ENCODE results near the gene HSF2BP.
"Not testable (repeated sequence)": the region's sequence is repeated elsewhere in the genome, so short reads cannot be mapped to it uniquely, and the experiment has no call there.

Gene HSF2BP

DNA sequence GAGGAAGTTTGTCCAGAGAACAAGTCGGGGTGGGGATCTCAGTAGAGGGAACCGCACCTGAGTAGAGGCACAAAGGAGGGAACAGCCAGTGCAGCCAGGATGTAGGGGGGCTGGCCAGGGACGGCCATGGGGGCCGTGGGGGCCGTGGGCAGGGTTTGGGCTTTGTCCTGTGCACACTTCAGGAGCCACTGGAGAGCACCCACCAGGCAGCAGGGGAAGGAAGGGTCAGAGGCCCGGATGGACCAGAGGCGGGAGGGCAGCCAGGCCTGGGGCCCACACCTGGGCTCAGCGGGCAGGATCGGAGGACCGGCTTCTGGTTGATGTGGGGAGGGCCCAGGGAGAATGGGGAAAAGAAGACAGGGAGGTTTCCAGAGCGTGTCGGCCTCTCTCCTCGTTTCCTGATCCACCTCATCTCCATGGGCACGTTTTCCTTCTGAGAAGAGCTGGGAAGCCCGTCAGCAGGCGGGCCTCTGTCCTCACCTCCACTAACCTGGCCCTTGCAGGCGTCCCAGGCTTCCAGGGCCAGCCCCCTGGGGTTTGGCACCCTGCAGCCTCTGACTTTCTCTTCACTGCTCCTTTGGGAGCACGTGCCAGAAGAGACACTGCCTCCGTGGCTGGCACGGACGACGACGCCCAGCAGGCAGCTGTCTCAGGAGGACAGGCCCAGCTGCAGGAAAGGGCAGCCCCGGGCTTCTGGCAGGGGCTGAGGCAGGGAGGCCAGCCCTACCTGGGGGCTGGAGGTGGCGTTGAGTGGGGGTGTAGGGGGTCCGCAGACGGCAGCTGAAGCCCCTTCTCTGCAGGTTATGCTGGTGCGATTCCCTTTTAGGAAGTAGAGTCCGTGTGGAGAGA lies 42.9 kb upstream of the HSF2BP start:
- ChIA-PET POLR2A (no interaction called here), CTCF (interaction anchor here (1.4 kb wide), 1 partner anchor 9 kb away, joined by 4 read pairs; no protein-coding TSS in a partner anchor)
- TF ChIP-seq, protein P1, sequence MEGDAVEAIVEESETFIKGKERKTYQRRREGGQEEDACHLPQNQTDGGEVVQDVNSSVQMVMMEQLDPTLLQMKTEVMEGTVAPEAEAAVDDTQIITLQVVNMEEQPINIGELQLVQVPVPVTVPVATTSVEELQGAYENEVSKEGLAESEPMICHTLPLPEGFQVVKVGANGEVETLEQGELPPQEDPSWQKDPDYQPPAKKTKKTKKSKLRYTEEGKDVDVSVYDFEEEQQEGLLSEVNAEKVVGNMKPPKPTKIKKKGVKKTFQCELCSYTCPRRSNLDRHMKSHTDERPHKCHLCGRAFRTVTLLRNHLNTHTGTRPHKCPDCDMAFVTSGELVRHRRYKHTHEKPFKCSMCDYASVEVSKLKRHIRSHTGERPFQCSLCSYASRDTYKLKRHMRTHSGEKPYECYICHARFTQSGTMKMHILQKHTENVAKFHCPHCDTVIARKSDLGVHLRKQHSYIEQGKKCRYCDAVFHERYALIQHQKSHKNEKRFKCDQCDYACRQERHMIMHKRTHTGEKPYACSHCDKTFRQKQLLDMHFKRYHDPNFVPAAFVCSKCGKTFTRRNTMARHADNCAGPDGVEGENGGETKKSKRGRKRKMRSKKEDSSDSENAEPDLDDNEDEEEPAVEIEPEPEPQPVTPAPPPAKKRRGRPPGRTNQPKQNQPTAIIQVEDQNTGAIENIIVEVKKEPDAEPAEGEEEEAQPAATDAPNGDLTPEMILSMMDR (IDR thresholded peaks at IDR 0.05; ENCODE audit: control extremely low read depth, extremely low read depth, low read depth, missing control alignments) = no peak
- DNase-seq (ENCODE audit: extremely low spot score) = no peak

DNA sequence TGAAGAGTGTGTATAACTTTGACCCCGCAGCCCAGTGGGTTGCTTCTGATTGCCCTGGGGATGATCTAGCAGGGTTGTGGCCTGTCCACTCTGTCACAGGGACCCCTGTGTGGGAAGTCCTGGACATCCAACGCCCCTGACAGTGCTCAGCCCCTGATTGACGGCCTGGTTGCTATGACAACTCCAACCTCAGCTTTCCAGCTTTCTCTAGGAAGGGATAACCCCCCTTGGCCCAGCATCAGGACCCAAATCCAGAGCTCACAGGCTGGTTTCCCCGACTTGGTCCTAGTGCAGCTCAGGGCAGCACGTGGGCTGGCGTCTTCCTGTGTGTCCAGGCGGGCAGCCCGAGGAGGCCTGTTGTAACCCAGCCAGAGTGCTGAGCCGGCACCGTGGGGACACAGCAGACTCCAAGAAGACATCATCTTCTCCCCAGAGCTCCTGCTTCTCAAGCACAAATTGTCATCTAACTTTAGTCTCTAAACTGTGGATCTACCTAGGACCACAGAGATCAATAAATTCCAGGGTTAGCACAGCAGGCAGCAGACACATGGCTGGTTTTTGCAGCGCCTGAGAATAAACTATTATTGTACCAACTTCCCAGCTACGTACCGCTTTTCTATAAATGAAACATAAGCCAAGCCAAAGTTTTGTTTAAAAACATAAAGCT lies 40.8 kb upstream of the HSF2BP start:
- TF ChIP-seq, protein P1 (IDR thresholded peaks at IDR 0.05; ENCODE audit: control extremely low read depth, extremely low read depth, low read depth, missing control alignments) = no peak
- POLR2A ChIA-PET = no interaction called here
- CTCF ChIA-PET = no interaction called here
- DNase-seq (ENCODE audit: extremely low spot score) = no peak

DNA sequence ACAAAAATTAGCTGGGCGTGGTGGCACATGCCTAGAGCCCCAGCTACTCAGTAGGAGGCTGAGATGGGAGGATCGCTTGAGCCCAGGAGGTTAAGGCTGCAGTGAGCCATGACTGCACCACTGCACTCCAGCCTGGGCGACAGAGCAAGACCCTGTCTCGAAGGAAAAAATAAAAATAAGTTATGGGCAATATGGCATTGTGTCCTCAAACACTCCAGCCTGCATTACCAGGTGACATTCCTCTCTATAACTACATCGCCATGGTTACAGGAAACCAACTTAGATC lies 40.1 kb upstream of the HSF2BP start:
- CTCF ChIA-PET; DNase-seq (ENCODE audit: extremely low spot score); POLR2A ChIA-PET: not testable (repeated sequence)

DNA sequence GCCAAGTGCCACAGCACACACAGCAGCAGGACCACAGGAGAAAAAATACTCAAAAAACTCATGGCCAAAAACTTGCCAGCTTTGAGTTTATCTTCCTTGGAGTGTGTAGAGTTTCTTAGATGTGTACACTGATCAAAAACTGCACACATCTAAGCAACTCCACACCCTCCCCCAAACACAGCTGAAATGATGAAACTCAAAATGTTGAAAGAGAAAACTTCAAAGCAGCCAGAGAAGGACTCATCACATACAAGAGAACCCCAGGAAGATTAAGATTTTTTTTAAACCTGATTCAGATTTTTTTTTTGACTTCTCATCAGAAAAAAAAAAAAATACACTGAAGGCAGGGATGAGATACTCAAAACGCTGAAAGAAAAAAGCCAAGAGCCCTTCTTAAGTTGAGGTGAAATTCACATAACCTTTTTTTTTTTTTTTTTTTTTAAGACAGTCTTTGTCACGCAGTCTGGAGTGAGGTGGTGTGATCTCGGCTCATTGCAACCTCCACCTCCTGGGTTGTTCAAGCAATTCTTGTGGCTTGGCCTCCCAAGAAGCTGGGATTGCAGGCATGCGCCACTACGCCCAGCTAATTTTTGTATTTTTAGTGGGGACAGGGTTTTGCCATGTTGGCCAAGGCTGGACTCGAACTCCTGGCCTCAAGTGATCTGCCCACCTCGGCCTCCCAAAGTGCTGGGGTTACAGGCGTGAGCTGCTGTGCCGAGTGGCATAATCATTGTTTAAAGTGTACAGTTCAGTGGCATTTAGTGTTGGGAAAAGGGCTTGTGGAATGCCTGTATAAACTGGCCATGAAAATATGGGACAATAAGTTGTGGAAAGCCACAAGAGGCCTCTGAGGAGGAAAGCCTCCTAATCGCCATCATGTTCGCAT lies 38.7 kb upstream of the HSF2BP start:
- POLR2A ChIA-PET = no interaction called here
- CTCF ChIA-PET = no interaction called here
- no peak for DNase-seq (ENCODE audit: extremely low spot score)
- TF ChIP-seq, protein P1 (IDR thresholded peaks at IDR 0.05; ENCODE audit: control extremely low read depth, extremely low read depth, low read depth, missing control alignments) = no peak

DNA sequence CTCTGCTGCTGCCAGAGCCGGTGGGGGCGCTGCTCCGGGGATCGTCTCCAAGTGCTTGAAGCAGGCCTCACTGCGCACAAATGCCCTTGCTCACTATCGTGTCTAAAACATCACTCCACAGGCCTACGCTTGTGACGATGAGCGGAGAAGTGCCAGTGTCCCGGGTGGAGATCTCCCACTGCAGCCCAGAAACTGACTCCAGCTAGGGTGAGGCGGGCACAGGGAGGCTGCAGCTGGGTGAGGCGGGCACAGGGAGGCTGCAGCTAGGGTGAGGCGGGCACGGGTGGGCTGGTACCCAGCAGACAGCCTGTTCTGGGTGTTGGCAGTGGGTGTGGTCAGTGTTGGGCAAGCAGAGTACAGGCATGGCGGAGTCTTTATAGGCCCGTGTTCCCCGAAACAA lies 36.9 kb upstream of the HSF2BP start:
- ChIA-PET POLR2A (no interaction called here), CTCF (no interaction called here)
- DNase-seq (ENCODE audit: extremely low spot score) = no peak
- TF ChIP-seq, protein P1 (IDR thresholded peaks at IDR 0.05; ENCODE audit: control extremely low read depth, extremely low read depth, low read depth, missing control alignments) = no peak

GRCh38 chr21:43694437-43695079 lies 35.3 kb upstream of the HSF2BP start:
- ChIA-PET CTCF (no interaction called here), POLR2A (no interaction called here)
- DNase-seq (ENCODE audit: extremely low spot score) = no peak
- TF ChIP-seq, protein P1 (IDR thresholded peaks at IDR 0.05; ENCODE audit: control extremely low read depth, extremely low read depth, low read depth, missing control alignments) = no peak

Data from GM10248 (cell line).